HL-60/S4 treated with retinoic acid at 250 ng/mL for 4 days and 3 days (cell line): Measurements from ENCODE around the gene INSL3.

Source experiments
- in situ Hi-C: fragments of 300-500 bp; cut with MboI; formaldehyde crosslinking; loops from 2 replicates; pipeline ENCODE4 v1.7.0; 2022; ENCODE audit warnings: low sequenced_read_pairs

Gene INSL3

GRCh38 chr19:17847538-17848366 is 26.4 kb upstream of the INSL3 start, which contains the start of gene JAK3:
Gene JAK3 (minus strand): TSS chr19:17847982. CDS start chr19:17844417, 3,565 bp downstream.
- in situ Hi-C loops = no loop called here

GRCh38 chr19:17846146-17846545 is 24.8 kb upstream of the INSL3 start:
- in situ Hi-C loops = no loop called here

GRCh38 chr19:17843908-17844490 is 22.7 kb upstream of the INSL3 start:
- in situ Hi-C loops = no loop called here

GRCh38 chr19:17843292-17843827 is 22.0 kb upstream of the INSL3 start:
- in situ Hi-C loops = no loop called here

- in situ Hi-C loops = no loop called here
Observed at GRCh38 chr19:17842663-17843291, 21.5 kb upstream of the INSL3 start.

GRCh38 chr19:17841810-17842662 is 20.7 kb upstream of the INSL3 start:
- in situ Hi-C loops = no loop called here

GRCh38 chr19:17841371-17841809 is 20.1 kb upstream of the INSL3 start:
- in situ Hi-C loops = no loop called here

- in situ Hi-C loops = no loop called here
Observed at GRCh38 chr19:17840019-17840418, 18.7 kb upstream of the INSL3 start.

GRCh38 chr19:17837972-17838371 is 16.7 kb upstream of the INSL3 start:
- in situ Hi-C loops = no loop called here

GRCh38 chr19:17836530-17836929 is 15.2 kb upstream of the INSL3 start:
- in situ Hi-C loops = no loop called here

GRCh38 chr19:17835182-17836006 is 14.1 kb upstream of the INSL3 start:
- in situ Hi-C loops = no loop called here

- in situ Hi-C loops = no loop called here
Observed at GRCh38 chr19:17834350-17835181, 13.2 kb upstream of the INSL3 start.

- in situ Hi-C loops = no loop called here
Observed at GRCh38 chr19:17832443-17833208, 11.3 kb upstream of the INSL3 start.

GRCh38 chr19:17831419-17831888 is 10.1 kb upstream of the INSL3 start:
- in situ Hi-C loops = no loop called here

- in situ Hi-C loops = no loop called here
Observed at GRCh38 chr19:17830567-17831418, 9.5 kb upstream of the INSL3 start.

- in situ Hi-C loops = no loop called here
Observed at GRCh38 chr19:17829855-17830566, 8.7 kb upstream of the INSL3 start.
